Kidney capillary endothelial cell (primary cell): ENCODE results near the gene SOX1.

Experiments used
- DNase-seq: peaks from one replicate; pipeline ENCODE4 v3.0.0-alpha.2; 2018; ENCODE audit warnings: low spot score

Gene SOX1

DNA sequence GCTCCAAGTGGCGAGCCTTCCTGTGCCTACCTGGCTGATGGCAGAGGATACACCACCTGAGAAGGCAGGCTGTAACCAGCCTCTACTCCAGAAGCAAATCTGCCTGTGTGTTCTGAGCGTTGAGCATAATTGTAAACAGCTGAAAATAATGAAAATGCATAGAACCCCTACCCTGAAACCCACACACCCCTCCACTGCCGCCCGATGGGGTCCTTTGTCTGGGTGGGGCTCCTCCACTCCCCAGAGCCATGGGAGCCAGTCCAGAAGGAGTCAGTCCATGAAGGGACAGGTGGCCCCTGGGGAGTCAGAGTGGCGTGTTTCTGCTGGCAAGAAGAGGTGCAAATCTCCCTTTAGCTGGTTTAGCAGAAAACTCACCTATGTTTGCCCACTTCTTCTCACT is 8.0 kb upstream of the SOX1 start:
- DNase-seq, result no peak

GRCh38 chr13:112059457-112060281 is 7.3 kb upstream of the SOX1 start:
- DNase-seq, result no peak

GRCh38 chr13:112060282-112060830 is 6.6 kb upstream of the SOX1 start:
- no peak for DNase-seq

DNA sequence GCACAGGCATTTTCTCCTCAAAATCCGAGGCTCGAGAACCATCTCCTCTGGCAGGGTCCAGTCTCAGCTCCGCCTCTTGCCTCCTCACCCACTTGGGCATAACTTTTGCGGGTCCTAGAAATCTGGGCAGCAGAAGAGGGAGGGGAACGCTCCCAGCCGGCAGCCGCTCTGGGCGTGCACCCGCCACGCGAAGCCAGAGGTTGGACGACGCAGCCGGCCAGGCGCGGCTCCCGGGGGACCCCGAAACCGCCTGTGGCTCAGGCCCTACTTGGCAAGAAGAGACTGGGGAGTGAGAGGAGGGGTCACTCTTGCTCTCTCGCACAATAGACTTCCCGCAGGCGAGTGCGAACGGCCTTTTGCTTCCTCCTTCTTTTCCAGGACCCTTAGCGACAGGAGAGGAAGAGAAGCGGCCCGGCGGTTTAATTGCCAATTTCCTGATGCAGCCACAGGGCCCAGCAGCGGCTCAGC is 6.0 kb upstream of the SOX1 start:
- no peak for DNase-seq

- no peak for DNase-seq
Measured at GRCh38 chr13:112061367-112062061, 5.4 kb upstream of the SOX1 start.

- no peak for DNase-seq
Measured at GRCh38 chr13:112062072-112062567, 4.8 kb upstream of the SOX1 start.

- no peak for DNase-seq
Measured at GRCh38 chr13:112062571-112063570, 4.1 kb upstream of the SOX1 start.

- no peak for DNase-seq
Measured at GRCh38 chr13:112063807-112064206, 3.1 kb upstream of the SOX1 start.

DNA sequence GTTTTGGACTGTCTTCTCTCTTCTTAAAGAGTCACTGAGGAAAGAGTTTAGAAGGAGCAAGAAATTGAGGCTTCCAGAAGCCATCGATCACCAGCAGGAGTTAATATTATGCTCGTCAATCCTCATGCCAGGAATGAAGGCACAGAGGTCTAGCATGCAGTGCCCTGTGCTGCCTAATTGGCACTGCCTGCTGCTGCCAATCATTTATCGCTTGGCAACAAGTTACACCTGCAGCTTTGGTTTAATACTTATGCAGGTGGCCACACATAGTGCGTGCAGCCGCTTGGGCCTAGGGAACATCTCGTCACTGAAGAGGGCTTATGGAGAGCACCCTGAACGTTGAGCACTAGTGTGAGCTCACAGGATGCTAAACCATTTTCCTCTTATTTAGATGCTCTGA is 2.7 kb upstream of the SOX1 start:
- DNase-seq, result no peak

- no peak for DNase-seq
Measured at GRCh38 chr13:112065521-112065866, 1.5 kb upstream of the SOX1 start.

GRCh38 chr13:112065867-112066623 is 904 bp upstream of the SOX1 start:
- DNase-seq, result no peak

DNA sequence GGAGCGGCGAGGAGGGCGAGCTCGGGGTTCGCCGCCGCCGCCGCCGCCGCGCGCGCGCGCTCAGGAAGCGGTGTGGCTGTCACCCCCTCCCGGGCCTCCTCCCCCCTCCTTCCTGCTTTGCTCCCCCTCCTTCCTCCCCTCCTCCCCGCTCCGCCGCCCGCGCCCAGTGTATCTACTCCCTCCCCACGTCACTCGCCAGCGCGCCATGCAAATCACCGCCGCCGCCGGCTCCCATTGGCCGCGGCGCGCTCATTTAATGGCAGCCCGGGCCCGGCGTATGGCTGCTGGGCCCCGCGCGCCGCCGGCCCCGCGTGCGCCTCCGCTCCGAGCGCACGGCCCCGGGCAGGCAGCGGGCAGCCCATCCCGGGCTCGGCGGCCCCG is 335 bp upstream of the SOX1 start:
- DNase-seq, result no peak

GRCh38 chr13:112067871-112068539 is 1.1 kb downstream of the SOX1 start:
- DNase-seq, result no peak

DNA sequence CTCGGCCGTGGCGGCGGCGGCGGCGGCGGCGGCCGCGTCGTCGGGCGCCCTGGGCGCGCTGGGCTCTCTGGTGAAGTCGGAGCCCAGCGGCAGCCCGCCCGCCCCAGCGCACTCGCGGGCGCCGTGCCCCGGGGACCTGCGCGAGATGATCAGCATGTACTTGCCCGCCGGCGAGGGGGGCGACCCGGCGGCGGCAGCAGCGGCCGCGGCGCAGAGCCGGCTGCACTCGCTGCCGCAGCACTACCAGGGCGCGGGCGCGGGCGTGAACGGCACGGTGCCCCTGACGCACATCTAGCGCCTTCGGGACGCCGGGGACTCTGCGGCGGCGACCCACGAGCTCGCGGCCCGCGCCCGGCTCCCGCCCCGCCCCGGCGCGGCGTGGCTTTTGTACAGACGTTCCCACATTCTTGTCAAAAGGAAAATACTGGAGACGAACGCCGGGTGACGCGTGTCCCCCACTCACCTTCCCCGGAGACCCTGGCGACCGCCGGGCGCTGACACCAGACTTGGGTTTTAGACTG is 1.7 kb downstream of the SOX1 start:
- DNase-seq, result no peak

- no peak for DNase-seq
Measured at GRCh38 chr13:112069061-112069844, 2.3 kb downstream of the SOX1 start.

- DNase-seq, result no peak
Measured at GRCh38 chr13:112069845-112070251, 2.9 kb downstream of the SOX1 start.

DNA sequence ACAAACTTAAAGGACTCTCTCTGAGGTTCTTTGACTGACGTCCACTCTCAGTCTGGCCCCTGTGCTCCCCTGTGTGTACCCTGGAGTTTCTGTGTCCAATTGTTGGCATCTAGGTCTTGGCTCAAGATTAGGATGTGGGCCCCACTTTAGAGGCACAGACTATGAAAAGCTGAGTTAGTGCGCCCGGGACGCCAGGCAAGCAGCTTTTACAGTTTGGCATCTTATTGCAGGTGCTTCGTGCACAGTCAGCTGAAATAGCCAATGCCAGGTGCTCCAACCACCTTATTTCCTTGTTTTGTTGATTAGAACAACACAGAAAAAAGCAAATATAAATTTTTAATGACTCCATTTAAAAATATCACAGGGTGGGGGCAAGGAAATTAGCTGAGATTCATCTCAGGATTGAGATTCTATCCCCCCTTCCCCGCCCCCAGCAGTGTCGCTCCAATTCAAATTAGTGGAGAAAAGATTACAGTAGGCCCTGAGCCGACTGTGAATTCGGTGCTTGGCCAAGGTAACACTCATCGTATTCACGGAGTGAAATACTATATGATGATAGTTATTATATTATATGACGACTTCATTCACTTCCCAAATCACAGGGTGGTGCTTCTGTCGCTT is 4.3 kb downstream of the SOX1 start:
- no peak for DNase-seq

DNA sequence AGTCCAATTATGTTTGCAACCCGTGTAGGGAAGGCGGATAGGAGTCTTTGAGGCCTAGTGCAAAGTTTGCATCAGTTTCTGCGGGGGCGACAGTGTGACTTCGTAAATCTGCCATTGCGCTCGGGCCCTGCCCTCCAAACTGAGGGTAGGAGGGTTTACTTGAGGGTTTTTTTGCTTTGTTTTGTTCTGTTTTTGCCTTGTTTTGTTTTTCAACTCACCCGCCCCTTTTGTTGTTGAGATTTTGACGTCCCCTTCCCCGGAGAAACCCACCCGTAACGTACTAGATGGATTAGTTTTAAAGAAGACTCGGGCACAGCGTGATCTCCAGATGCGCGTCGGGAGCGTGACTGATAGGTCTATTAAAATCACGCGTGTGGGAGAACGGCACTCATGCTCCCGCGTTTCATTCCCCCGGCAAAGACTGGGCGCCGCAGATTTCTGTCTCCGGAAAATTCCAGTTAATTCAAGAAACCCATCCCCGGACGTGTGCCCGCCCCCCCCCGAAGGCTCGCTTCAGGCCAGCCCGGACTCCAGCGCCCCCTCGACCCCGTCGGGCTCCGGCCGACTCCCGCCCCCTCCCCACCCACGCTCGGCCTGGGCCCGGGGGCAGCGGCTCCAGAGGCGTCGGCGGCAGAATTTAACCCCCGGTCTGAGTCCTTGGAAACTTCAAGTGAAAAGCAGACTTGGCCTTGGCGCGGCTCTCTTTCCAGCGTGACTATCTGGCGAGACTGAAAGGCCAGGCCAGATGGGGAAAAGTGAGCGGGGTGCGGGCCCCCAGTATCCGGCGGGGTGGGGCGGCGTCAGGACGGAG is 5.0 kb downstream of the SOX1 start:
- no peak for DNase-seq
